Measurements from ENCODE around the gene EIF3I. TPM values are rescaled to one million over a fixed set of nuclear protein-coding genes. Genes with fewer than 3 reads are reported as not detected.

The EIF3I gene
- total and polyA plus RNA-seq, 2 of the 13 experiments (the other 11 are each of a cell fraction or from before 2014, with no cell fraction given), result 210 to 223 TPM

- TF ChIP-seq CBX2 (IDR thresholded peaks at IDR 0.05; ENCODE audit: low read depth, low read length) (no peak), CBX2 (CRISPR knock-in tag; IDR thresholded peaks at IDR 0.05; ENCODE audit: low read depth) (no peak), SAP130 (CRISPR knock-in tag; IDR thresholded peaks at IDR 0.05; ENCODE audit: low read depth) (peak; percentile 75), IRX3 (CRISPR knock-in tag; IDR thresholded peaks at IDR 0.05; ENCODE audit: borderline replicate concordance, low read depth) (no peak), ZFP82 (CRISPR knock-in tag; IDR thresholded peaks at IDR 0.05; ENCODE audit: borderline replicate concordance) (no peak), ATF4 (CRISPR knock-in tag; IDR thresholded peaks at IDR 0.05) (peak in 1 of 2 experiments; percentile 27; a peak in 1 of 4 replicates), TBP (CRISPR knock-in tag; IDR thresholded peaks at IDR 0.05) (no peak), BATF2 (CRISPR knock-in tag; IDR thresholded peaks at IDR 0.05) (no peak), UBTF (CRISPR knock-in tag; IDR thresholded peaks at IDR 0.05) (peak; percentile 74), ZNF740 (CRISPR knock-in tag; IDR thresholded peaks at IDR 0.05) (no peak), ATF3 (CRISPR knock-in tag; IDR thresholded peaks at IDR 0.05) (no peak), ZNF589 (CRISPR knock-in tag; conservative IDR thresholded peaks at IDR 0.05) (no peak), ZNF253 (CRISPR knock-in tag; IDR thresholded peaks at IDR 0.05; ENCODE audit: borderline replicate concordance) (no peak), IKZF5 (CRISPR knock-in tag; IDR thresholded peaks at IDR 0.05) (no peak), CERS6 (CRISPR knock-in tag; IDR thresholded peaks at IDR 0.05) (no peak), BHLHE40 (IDR thresholded peaks at IDR 0.05; ENCODE audit: low read length) (peak; percentile 55), AKAP8 (CRISPR knock-in tag; IDR thresholded peaks at IDR 0.05) (no peak), RFX1 (IDR thresholded peaks at IDR 0.05) (no peak), THYN1 (CRISPR knock-in tag; IDR thresholded peaks at IDR 0.05; ENCODE audit: borderline replicate concordance, low read depth) (no peak), GPN1 (CRISPR knock-in tag; IDR thresholded peaks at IDR 0.05; ENCODE audit: borderline replicate concordance) (no peak), ZNF883 (CRISPR knock-in tag; IDR thresholded peaks at IDR 0.05; ENCODE audit: not compliant biosample characterization) (no peak), TCF7 (IDR thresholded peaks at IDR 0.05; ENCODE audit: low read depth) (no peak), ZNF879 (CRISPR knock-in tag; IDR thresholded peaks at IDR 0.05) (no peak)
Measured at GRCh38 chr1:32247983-32248889, 26.0 kb downstream of the EIF3I start (continued).

Data from HepG2 (cell line).